Right lobe of liver (tissue), 4 donors: ENCODE results near the gene SPTBN4.

Source experiments
- POLR2A ChIP-seq: fragments of 450-650 bp; IDR thresholded peaks from one replicate; pipeline ENCODE4 v1.6.1; 2017; ENCODE audit warnings: antibody characterized with exemption, mild to moderate bottlenecking
- TF ChIP-seq, protein P1 (sequence below), 4 donors: fragments of 200-600 bp in 3 of 4; fragments of 450-650 bp in 1 of 4; IDR thresholded peaks; one replicate each; pipeline versions ENCODE4 v1.5.1 to v1.8.0; 2016 to 2022; ENCODE audit warnings: antibody characterized with exemption in 4 of 4, mild to moderate bottlenecking in 2 of 4
- donor health status: DM: no; HTN: no; CAD: no.
- donor health status: DM: no; HTN: no; CAD: no.
- donor health status: DM: no; HTN: yes; CAD: no.

DNA sequence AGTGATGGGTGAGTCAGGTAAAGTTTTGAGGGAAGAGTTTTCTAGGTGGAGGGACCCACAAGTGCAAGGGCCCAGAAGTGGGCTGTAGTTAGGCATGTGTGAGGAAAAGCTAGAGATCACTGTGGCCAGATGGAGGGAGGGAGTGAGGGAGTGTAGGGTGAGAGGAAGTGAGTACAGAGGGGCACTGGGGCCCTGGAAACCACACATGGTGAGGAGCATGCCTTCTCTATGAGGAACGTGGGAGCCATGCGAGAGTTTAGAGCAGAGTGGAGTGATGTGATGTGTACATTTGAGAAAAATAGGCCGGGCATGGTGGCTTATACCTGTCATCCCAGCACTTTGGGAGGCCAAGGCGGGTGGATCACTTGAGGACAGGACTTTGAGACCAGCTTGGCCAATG is 95.1 kb downstream of the SPTBN4 start:
- TF ChIP-seq, protein P1, sequence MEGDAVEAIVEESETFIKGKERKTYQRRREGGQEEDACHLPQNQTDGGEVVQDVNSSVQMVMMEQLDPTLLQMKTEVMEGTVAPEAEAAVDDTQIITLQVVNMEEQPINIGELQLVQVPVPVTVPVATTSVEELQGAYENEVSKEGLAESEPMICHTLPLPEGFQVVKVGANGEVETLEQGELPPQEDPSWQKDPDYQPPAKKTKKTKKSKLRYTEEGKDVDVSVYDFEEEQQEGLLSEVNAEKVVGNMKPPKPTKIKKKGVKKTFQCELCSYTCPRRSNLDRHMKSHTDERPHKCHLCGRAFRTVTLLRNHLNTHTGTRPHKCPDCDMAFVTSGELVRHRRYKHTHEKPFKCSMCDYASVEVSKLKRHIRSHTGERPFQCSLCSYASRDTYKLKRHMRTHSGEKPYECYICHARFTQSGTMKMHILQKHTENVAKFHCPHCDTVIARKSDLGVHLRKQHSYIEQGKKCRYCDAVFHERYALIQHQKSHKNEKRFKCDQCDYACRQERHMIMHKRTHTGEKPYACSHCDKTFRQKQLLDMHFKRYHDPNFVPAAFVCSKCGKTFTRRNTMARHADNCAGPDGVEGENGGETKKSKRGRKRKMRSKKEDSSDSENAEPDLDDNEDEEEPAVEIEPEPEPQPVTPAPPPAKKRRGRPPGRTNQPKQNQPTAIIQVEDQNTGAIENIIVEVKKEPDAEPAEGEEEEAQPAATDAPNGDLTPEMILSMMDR (IDR thresholded peaks at IDR 0.05), result no peak
- TF ChIP-seq POLR2A, result no peak
